Activated CD8-positive, alpha-beta T cell treated with anti-CD3 and anti-CD28 coated beads, Interleukin-2, amount 10 ng/mL, durations not matched to agents 7 days and 5 days (primary cell): ENCODE results near the gene SSH3. TPM values are rescaled to one million over a fixed set of nuclear protein-coding genes. Genes with fewer than 3 reads are reported as not detected.
A peak's percentile ranks its signal among the peaks of the same experiment; 100 is the strongest.

ENCODE experiments used
- ATAC-seq: fragments of 150-1000 bp; cut with Tn5 transposase; one replicate; pipeline ENCODE4 v1.10.0; 2021; ENCODE audit warnings: moderate library complexity
- CTCF ChIA-PET: fragments of 350-600 bp; sonication (Branson Sonifier 250); formaldehyde crosslinking; loops from one replicate; lab custom pipeline; 2021; ENCODE audit warnings: antibody characterized with exemption; lab: Charles Lee
- POLR2A ChIA-PET: fragments of 350-600 bp; sonication (Branson Sonifier 250); formaldehyde crosslinking; loops from one replicate; lab custom pipeline; 2021; ENCODE audit warnings: antibody characterized with exemption; lab: Charles Lee
- DNase-seq: peaks from one replicate; pipeline ENCODE4 v3.0.0-alpha.2; 2020
- H3K27ac Mint-ChIP-seq: one replicate; pipeline ENCODE4 v1.8.0; 2021; ENCODE audit warnings: mild to moderate bottlenecking, mixed read lengths
- H3K27me3 Mint-ChIP-seq: one replicate; pipeline ENCODE4 v1.8.0; 2021; ENCODE audit warnings: low read depth, mixed read lengths
- H3K36me3 Mint-ChIP-seq: one replicate; pipeline ENCODE4 v1.8.0; 2021; ENCODE audit warnings: low read depth, mixed read lengths
- H3K4me1 Mint-ChIP-seq: one replicate; pipeline ENCODE4 v1.8.0; 2021; ENCODE audit warnings: low read depth, mixed read lengths
- H3K4me3 Mint-ChIP-seq: one replicate; pipeline ENCODE4 v1.8.0; 2021; ENCODE audit warnings: mild to moderate bottlenecking, mixed read lengths
- H3K9me3 Mint-ChIP-seq: one replicate; pipeline ENCODE4 v1.8.0; 2022; ENCODE audit warnings: mixed read lengths; ENCODE audit not compliant: insufficient read depth
- total RNA-seq, 2 experiments: library from RNA; stranded (reverse); gene quantifications; one replicate each; pipeline ENCODE4 v1.2.3, GENCODE V29; 2021

Gene SSH3
- total RNA-seq, 2 experiments from 2014 or later: 12.0 to 13.0 TPM

GRCh38 chr11:67295846-67296245 lies 7.5 kb upstream of the SSH3 start:
- H3K27ac Mint-ChIP-seq: no peak overlapping the region
- H3K9me3 Mint-ChIP-seq: peaks cover 18% of the 10 kb centered on the region
- no peak overlapping the region for H3K4me3 Mint-ChIP-seq
- H3K27me3 Mint-ChIP-seq: no peaks in the 10 kb centered on the region
- ATAC-seq (no peak), DNase-seq (no peak)
- H3K36me3 Mint-ChIP-seq: peaks cover 84% of the 10 kb centered on the region
- ChIA-PET CTCF (interaction anchor here (1.1 kb wide), 1 partner anchor 33 kb away, joined by 6 read pairs; no protein-coding TSS in a partner anchor), POLR2A (interaction anchor here (0.6 kb wide), 1 partner anchor 28 kb away, joined by 3 read pairs; no protein-coding TSS in a partner anchor)
- peaks cover 52% of the 10 kb centered on the region for H3K4me1 Mint-ChIP-seq

- no peak overlapping the region for H3K4me3 Mint-ChIP-seq
- H3K4me1 Mint-ChIP-seq: peaks cover 36% of the 10 kb centered on the region
- no peak for DNase-seq
- peaks cover 18% of the 10 kb centered on the region for H3K9me3 Mint-ChIP-seq
- H3K27ac Mint-ChIP-seq: peak overlapping the region; percentile 57
- peaks cover 68% of the 10 kb centered on the region for H3K36me3 Mint-ChIP-seq
- no peak for ATAC-seq
- CTCF ChIA-PET: interaction anchor here (0.7 to 1.4 kb wide), 4 partner anchors 46 to 84 kb away, joined by 3 read pairs; no protein-coding TSS in a partner anchor
- no peaks in the 10 kb centered on the region for H3K27me3 Mint-ChIP-seq
- POLR2A ChIA-PET: interaction anchor here (0.6 to 2.0 kb wide), 3 partner anchors 9 to 70 kb away, joined by 3 to 6 read pairs (median 4); partner anchors contain the start of gene ANKRD13D
Measured at GRCh38 chr11:67298786-67299185, 4.5 kb upstream of the SSH3 start.

- ATAC-seq: no peak
- POLR2A ChIA-PET: interaction anchor here (1.0 to 1.9 kb wide), 3 partner anchors 24 to 37 kb away, joined by 3 to 5 read pairs (median 4); no protein-coding TSS in a partner anchor
- no peak overlapping the region for H3K4me3 Mint-ChIP-seq
- peaks cover 60% of the 10 kb centered on the region for H3K36me3 Mint-ChIP-seq
- H3K4me1 Mint-ChIP-seq: peaks cover 37% of the 10 kb centered on the region
- peaks cover 15% of the 10 kb centered on the region for H3K9me3 Mint-ChIP-seq
- no peak for DNase-seq
- no peaks in the 10 kb centered on the region for H3K27me3 Mint-ChIP-seq
- CTCF ChIA-PET: interaction anchor here (1.4 kb wide), 1 partner anchor 46 kb away, joined by 3 read pairs; no protein-coding TSS in a partner anchor
- no peak overlapping the region for H3K27ac Mint-ChIP-seq
Measured at GRCh38 chr11:67299471-67300191, 3.7 kb upstream of the SSH3 start.

- no peak for DNase-seq
- peaks cover 15% of the 10 kb centered on the region for H3K9me3 Mint-ChIP-seq
- peaks cover 36% of the 10 kb centered on the region for H3K4me1 Mint-ChIP-seq
- CTCF ChIA-PET: no interaction called here
- H3K4me3 Mint-ChIP-seq: no peak overlapping the region
- H3K27me3 Mint-ChIP-seq: no peaks in the 10 kb centered on the region
- peaks cover 53% of the 10 kb centered on the region for H3K36me3 Mint-ChIP-seq
- ATAC-seq: no peak
- H3K27ac Mint-ChIP-seq: no peak overlapping the region
- POLR2A ChIA-PET: interaction anchor here (0.9 to 2.0 kb wide), 5 partner anchors 9 to 38 kb away, joined by 3 to 5 read pairs (median 4); no protein-coding TSS in a partner anchor
Measured at GRCh38 chr11:67300256-67300755, 3.0 kb upstream of the SSH3 start.

- DNase-seq: no peak
- POLR2A ChIA-PET: interaction anchor here (0.9 to 2.0 kb wide), 5 partner anchors 10 to 39 kb away, joined by 3 to 5 read pairs (median 4); no protein-coding TSS in a partner anchor
- H3K27me3 Mint-ChIP-seq: no peaks in the 10 kb centered on the region
- H3K36me3 Mint-ChIP-seq: peaks cover 48% of the 10 kb centered on the region
- H3K27ac Mint-ChIP-seq: no peak overlapping the region
- no peak overlapping the region for H3K4me3 Mint-ChIP-seq
- H3K9me3 Mint-ChIP-seq: peaks cover 11% of the 10 kb centered on the region
- H3K4me1 Mint-ChIP-seq: peaks cover 34% of the 10 kb centered on the region
- no peak for ATAC-seq
- CTCF ChIA-PET: no interaction called here
Measured at GRCh38 chr11:67300756-67301312, 2.5 kb upstream of the SSH3 start.

GRCh38 chr11:67301313-67301921 lies 1.9 kb upstream of the SSH3 start:
- DNase-seq: no peak
- peaks cover 6% of the 10 kb centered on the region for H3K9me3 Mint-ChIP-seq
- no peak for ATAC-seq
- no peak overlapping the region for H3K27ac Mint-ChIP-seq
- ChIA-PET POLR2A (interaction anchor here (0.9 to 2.0 kb wide), 5 partner anchors 10 to 39 kb away, joined by 3 to 5 read pairs (median 4); partner anchors contain the start of gene ANKRD13D), CTCF (no interaction called here)
- H3K4me1 Mint-ChIP-seq: peaks cover 28% of the 10 kb centered on the region
- H3K36me3 Mint-ChIP-seq: peaks cover 45% of the 10 kb centered on the region
- no peaks in the 10 kb centered on the region for H3K27me3 Mint-ChIP-seq
- H3K4me3 Mint-ChIP-seq: no peak overlapping the region

- H3K36me3 Mint-ChIP-seq: peaks cover 39% of the 10 kb centered on the region
- ChIA-PET CTCF (interaction anchor here (1.6 kb wide), 1 partner anchor 49 kb away, joined by 5 read pairs; no protein-coding TSS in a partner anchor), POLR2A (interaction anchor here (1.0 to 2.0 kb wide), 7 partner anchors 9 to 34 kb away, joined by 3 to 11 read pairs (median 4); partner anchors contain the start of gene ANKRD13D)
- no peak for ATAC-seq
- peaks cover 22% of the 10 kb centered on the region for H3K4me1 Mint-ChIP-seq
- no peaks in the 10 kb centered on the region for H3K27me3 Mint-ChIP-seq
- H3K9me3 Mint-ChIP-seq: peaks cover under 1% of the 10 kb centered on the region
- DNase-seq: no peak
- no peak overlapping the region for H3K27ac Mint-ChIP-seq
- H3K4me3 Mint-ChIP-seq: peak overlapping the region; percentile 28
Measured at GRCh38 chr11:67301951-67302516, 1.3 kb upstream of the SSH3 start.

- ATAC-seq (no peak), DNase-seq (no peak)
- CTCF ChIA-PET: interaction anchor here (0.7 to 1.6 kb wide), 5 partner anchors 15 to 50 kb away, joined by 3 to 10 read pairs (median 5); no protein-coding TSS in a partner anchor
- POLR2A ChIA-PET: interaction anchor here (0.6 to 1.6 kb wide), 14 partner anchors 9 to 130 kb away, joined by 3 to 11 read pairs (median 4); partner anchors contain the start of gene ANKRD13D
- no peaks in the 10 kb centered on the region for H3K27me3 Mint-ChIP-seq
- H3K9me3 Mint-ChIP-seq: no peaks in the 10 kb centered on the region
- H3K4me3 Mint-ChIP-seq: peak overlapping the region; percentile 28
- H3K36me3 Mint-ChIP-seq: peaks cover 35% of the 10 kb centered on the region
- peaks cover 22% of the 10 kb centered on the region for H3K4me1 Mint-ChIP-seq
- H3K27ac Mint-ChIP-seq: peak overlapping the region; percentile 43
Measured at GRCh38 chr11:67302571-67303131, 679 bp upstream of the SSH3 start.

- DNase-seq: no peak
- Mint-ChIP-seq H3K4me1 (peaks cover 16% of the 10 kb centered on the region), H3K9me3 (no peaks in the 10 kb centered on the region), H3K36me3 (peaks cover 22% of the 10 kb centered on the region), H3K27ac (no peak overlapping the region), H3K27me3 (no peaks in the 10 kb centered on the region), H3K4me3 (peak overlapping the region; percentile 55)
- peak; percentile 40 for ATAC-seq
- ChIA-PET POLR2A (interaction anchor here (1.1 to 1.6 kb wide), 7 partner anchors 10 to 49 kb away, joined by 3 to 11 read pairs (median 4); partner anchors contain the start of gene ANKRD13D), CTCF (interaction anchor here (1.1 to 1.6 kb wide), 4 partner anchors 13 to 51 kb away, joined by 4 to 10 read pairs (median 6); no protein-coding TSS in a partner anchor)
Measured at GRCh38 chr11:67303835-67304411, 593 bp downstream of the SSH3 start.

- Mint-ChIP-seq H3K36me3 (peaks cover 24% of the 10 kb centered on the region), H3K27ac (peak overlapping the region; percentile 10), H3K9me3 (no peaks in the 10 kb centered on the region), H3K4me3 (no peak overlapping the region), H3K4me1 (peaks cover 16% of the 10 kb centered on the region), H3K27me3 (no peaks in the 10 kb centered on the region)
- ATAC-seq (no peak), DNase-seq (no peak)
- ChIA-PET POLR2A (interaction anchor here (1.4 to 1.6 kb wide), 2 partner anchors 9 to 48 kb away, joined by 3 read pairs; no protein-coding TSS in a partner anchor), CTCF (interaction anchor here (1.2 to 1.3 kb wide), 2 partner anchors 13 to 42 kb away, joined by 3 to 6 read pairs; no protein-coding TSS in a partner anchor)
Measured at GRCh38 chr11:67304511-67305113, 1.3 kb downstream of the SSH3 start.
